MM.1S (cell line): ENCODE results near the gene GALNTL6.

Source experiments
- EZH2 ChIP-seq: fragments of 300-600 bp; sonication (generic); optimal IDR thresholded peaks from 2 replicates; pipeline ENCODE3; 2017; ENCODE audit warnings: low read depth, mild to moderate bottlenecking, antibody characterized with exemption, low read length, mixed read lengths
- EZH2phosphoT487 ChIP-seq: fragments of 300-600 bp; sonication (generic); IDR thresholded peaks from 2 replicates; pipeline ENCODE4 v1.6.1; 2018; ENCODE audit warnings: antibody characterized with exemption, low read length
- TF ChIP-seq, protein P1 (sequence below): fragments of 300-600 bp; sonication (generic); IDR thresholded peaks from 2 replicates; pipeline ENCODE4 v1.5.1; 2016; ENCODE audit warnings: antibody characterized with exemption, low read length, mixed read lengths

DNA sequence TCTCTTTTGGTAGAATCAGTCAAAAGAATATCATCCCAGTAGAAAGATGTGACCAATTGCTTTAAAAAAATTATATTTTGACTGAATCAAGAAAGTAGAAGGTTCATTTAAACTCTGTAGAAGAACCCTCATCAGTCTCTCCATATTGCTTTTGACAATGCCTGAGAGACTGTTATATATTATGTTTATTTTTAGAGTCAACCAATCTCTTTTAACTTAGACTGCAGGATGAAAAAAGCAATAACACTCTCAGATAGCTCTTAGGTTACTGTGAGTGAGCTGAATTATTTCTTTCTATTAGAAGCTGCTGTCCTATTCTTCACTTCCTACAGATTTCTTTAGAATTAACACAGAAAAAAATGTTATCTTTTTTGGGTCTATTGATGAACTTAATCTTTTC, 38.1 kb downstream of the GALNTL6 start:
- TF ChIP-seq, protein P1, sequence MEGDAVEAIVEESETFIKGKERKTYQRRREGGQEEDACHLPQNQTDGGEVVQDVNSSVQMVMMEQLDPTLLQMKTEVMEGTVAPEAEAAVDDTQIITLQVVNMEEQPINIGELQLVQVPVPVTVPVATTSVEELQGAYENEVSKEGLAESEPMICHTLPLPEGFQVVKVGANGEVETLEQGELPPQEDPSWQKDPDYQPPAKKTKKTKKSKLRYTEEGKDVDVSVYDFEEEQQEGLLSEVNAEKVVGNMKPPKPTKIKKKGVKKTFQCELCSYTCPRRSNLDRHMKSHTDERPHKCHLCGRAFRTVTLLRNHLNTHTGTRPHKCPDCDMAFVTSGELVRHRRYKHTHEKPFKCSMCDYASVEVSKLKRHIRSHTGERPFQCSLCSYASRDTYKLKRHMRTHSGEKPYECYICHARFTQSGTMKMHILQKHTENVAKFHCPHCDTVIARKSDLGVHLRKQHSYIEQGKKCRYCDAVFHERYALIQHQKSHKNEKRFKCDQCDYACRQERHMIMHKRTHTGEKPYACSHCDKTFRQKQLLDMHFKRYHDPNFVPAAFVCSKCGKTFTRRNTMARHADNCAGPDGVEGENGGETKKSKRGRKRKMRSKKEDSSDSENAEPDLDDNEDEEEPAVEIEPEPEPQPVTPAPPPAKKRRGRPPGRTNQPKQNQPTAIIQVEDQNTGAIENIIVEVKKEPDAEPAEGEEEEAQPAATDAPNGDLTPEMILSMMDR = no peak
- TF ChIP-seq EZH2 (no peak), EZH2phosphoT487 (no peak)
